Fibroblast of lung (primary cell): ENCODE data around the gene TEX35.

Experiments used
- CTCF ChIP-seq, 2 donors: IDR thresholded peaks in 1 of 2; conservative IDR thresholded peaks in 1 of 2; 1 replicate in 1 of 2; 2 replicates in 1 of 2; pipeline ENCODE4 v1.5.1; 2011 to 2012; ENCODE audit warnings: low read length in 2 of 2, control low read depth in 1 of 2, inconsistent platforms in 1 of 2, low read depth in 1 of 2, mild to moderate bottlenecking in 1 of 2
- EZH2 ChIP-seq: IDR thresholded peaks from 2 replicates; pipeline ENCODE4 v1.5.1; 2012; ENCODE audit warnings: low read length, control low read depth, mild to moderate bottlenecking; ENCODE audit errors: missing control alignments

GRCh38 chr1:178500091-178500770, 12.7 kb upstream of the TEX35 start:
- TF ChIP-seq CTCF (conservative IDR thresholded peaks at IDR 0.05 in 1 of 2, IDR thresholded peaks at IDR 0.05 in 1 of 2; ENCODE audit: low read depth in 1 of 2, low read length in 2 of 2) (peak in 1 of 2 donors; percentile 37), EZH2 (no peak)
